G401.6 (cell line): Measurements from ENCODE around the gene DLL4.

Experiments
- FAIRE-seq: peaks from 2 replicates; lab custom pipeline; 2012; peaks lifted over from hg19 to GRCh38; lab: Jason Lieb, UNC

The DLL4 gene

GRCh38 chr15:40906991-40907802 lies 21.9 kb upstream of the DLL4 start:
- FAIRE-seq, result no peak

DNA sequence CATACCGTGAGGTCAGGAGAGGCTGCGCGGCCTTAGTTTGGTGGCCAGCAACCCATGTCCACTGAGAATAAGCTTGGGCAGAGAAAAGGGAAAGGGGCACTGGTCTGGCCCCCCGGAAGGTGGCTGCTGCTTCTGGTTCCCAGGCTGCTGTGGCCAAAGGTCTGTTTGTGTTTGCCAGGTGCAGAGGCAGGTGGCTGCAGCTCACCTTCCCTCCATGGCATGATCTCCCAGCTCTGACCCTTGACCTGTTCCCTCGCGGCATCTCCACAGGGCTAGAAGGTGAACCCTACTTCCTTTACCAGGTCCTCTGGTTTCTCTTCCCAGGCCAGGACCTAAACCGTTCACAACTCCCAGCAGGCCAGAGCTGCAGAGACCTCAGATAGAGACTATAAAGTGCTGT lies 21.0 kb upstream of the DLL4 start:
- FAIRE-seq, result no peak

- FAIRE-seq, result no peak
Measured at GRCh38 chr15:40909662-40910630, 19.2 kb upstream of the DLL4 start.

- no peak for FAIRE-seq
Measured at GRCh38 chr15:40911141-40911540, 18.0 kb upstream of the DLL4 start.

GRCh38 chr15:40911693-40912092 lies 17.4 kb upstream of the DLL4 start:
- FAIRE-seq, result no peak

GRCh38 chr15:40912478-40912877 lies 16.7 kb upstream of the DLL4 start:
- no peak for FAIRE-seq

DNA sequence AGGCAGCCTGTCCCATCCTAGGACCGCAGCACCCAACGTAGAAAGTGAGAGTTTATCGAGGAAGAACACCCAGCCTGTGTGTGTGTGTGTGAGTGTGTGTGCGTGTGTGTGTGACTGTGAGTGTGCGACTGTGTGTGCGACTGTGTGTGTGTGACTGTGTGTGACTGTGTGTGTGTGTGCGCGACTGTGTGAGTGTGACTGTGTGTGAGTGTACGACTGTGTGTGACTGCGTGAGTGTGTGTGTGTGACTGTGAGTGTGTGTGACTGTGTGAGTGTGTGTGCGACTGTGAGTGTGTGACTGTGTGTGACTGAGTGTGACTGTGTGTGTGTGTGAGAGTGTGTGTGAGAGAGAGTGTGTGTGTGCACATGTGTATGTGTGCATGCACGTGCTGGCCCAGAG lies 15.1 kb upstream of the DLL4 start:
- FAIRE-seq, result no peak

DNA sequence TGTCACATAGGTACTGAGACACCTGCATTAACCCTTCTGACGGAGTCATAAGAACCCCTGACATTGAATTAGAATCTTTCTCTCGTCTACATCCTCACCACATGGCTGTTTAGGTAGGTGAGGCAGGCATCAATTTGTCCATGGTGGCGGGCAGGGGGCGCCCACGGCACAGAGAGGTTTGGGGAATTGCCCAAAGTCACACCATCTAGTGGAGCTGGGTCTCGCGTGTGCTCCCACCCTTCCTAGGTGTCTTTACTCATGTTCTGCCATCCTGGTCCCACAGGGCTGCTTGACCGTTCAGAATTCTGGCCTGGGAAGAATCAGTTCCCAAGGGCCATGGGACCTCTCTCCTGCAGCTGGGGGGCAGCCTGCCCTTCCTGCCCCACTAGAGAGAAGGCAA lies 14.7 kb upstream of the DLL4 start:
- no peak for FAIRE-seq

DNA sequence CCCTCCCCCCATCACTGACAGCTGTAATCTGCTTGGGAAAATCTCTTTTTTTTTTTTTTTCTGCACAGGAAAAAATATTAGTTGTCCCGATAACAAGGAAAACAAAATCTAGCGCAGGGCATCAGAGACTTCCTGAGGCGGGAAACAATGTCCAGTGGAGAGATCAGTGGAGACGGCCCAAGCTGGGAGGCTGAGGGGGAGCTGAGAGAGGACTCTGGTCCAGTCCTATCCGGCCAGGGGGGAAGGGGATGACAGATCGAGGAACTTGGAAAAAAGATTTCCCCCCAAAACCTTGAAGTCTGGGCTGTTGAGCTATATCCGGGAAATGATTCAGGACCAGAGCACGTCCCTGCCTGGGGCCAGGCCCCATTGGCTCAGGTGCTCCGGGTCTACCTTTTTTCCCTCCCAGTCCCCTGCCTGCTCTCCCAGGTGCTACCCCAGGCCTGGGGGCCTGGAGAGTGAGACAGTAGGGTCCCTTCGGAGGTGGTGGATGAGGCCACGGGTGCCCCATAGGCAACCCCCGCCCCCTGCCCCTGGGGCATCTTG lies 14.0 kb upstream of the DLL4 start:
- FAIRE-seq, result no peak

DNA sequence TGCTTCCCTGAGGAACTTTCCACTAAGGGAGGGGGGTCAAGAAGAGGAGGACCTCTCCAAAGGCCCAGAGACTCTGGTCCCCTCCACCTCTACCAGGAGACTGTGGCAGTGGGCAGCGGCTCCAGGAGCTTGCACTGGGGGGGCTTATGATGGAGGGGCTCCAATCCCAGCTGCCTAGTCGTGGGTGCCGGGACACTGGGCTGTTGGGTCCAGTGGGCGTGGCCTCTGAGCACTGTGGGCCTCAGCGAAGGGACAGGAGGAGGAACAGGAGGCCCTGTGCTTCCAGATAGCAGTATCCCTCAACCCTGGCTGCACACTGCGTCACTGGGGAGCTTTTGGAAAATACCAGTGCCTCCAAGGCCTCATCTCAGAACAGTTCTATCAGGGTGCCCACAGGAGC lies 13.5 kb upstream of the DLL4 start:
- FAIRE-seq, result no peak

- FAIRE-seq, result no peak
Measured at GRCh38 chr15:40917585-40917984, 11.6 kb upstream of the DLL4 start.

DNA sequence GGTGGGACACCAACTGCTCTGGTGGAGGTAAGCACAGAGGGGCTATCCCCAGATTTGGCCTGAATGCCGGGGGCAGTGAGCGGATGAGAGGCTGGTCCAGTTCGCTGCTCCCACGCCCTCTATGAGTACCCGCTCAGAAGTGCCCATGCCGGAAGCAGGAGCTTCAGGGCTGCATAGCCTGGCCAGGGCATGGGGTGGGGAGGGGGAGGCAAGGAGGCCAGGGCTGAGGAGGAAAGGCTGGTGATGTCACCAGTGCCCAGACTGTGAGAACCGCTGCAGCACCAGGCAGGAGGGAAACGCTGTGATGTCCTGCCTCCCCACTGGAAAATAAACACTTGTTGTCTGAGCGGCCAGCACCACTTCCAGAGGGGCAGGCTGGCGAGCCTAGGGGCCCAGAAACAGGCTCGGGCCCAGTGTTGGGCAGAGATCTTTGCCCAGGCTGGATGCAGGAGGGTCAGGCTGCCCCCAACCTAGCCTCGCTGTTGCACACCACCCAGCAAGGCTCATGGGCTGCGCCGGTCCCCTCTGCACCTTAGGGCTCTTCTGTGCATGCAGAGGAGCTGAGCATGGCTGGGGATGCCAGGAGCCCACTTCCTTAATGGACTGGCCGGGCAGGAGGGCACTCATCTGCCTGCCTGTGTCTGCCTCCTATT lies 10.9 kb upstream of the DLL4 start:
- FAIRE-seq, result no peak

GRCh38 chr15:40918799-40919392 lies 10.2 kb upstream of the DLL4 start:
- FAIRE-seq, result no peak

DNA sequence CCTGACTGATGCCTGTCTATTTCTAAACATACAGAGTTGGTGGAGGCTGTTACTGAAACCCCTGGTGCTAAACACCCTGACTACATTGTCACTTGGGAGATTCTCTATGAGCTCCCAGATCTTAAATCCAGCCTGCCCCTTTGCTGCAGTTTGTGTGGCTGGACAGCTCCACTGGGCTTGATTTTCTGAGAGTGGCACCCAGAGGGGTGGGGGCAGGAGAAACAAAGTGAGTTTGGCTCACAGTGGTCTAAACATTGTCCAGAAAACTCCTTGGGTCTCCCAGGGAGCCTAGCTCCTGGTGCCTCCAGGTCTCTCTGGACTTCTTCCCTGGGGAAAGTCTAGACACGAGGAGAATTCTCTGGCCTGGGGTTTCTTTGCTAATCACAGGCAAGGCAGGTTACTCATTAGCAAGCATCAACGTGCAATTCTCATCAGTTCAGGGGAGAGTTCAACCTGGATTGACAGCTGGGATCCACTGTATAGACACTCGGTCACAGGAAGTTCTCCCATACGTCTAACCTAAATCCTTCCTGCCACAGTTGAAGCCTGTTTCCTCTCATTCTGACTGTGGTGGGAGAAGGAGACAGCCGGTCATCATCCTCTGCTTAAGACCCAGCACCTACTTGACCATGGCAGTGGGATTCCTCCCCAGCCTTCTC lies 7.1 kb upstream of the DLL4 start:
- FAIRE-seq, result no peak

DNA sequence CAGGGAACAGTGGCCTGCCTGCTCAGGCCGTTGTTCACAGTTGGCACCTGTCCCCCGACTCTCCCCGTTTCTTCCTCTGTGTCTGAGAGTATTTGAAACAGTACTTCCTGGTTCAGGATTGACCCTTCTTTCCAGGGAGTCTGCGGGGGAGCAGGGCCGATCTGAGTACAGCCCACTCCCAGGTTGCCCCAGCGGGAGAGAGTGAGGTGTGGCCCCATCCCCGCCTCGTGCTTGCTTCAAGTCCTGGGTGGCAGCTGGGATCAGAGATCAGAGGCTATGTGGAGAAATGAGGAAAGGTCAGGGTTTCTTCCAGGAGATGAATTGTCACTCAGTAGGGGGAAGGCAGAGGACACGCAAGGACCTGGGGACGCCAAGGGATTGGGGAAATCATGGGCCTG lies 6.5 kb upstream of the DLL4 start:
- FAIRE-seq, result no peak

GRCh38 chr15:40923551-40923950 lies 5.6 kb upstream of the DLL4 start:
- FAIRE-seq, result no peak

DNA sequence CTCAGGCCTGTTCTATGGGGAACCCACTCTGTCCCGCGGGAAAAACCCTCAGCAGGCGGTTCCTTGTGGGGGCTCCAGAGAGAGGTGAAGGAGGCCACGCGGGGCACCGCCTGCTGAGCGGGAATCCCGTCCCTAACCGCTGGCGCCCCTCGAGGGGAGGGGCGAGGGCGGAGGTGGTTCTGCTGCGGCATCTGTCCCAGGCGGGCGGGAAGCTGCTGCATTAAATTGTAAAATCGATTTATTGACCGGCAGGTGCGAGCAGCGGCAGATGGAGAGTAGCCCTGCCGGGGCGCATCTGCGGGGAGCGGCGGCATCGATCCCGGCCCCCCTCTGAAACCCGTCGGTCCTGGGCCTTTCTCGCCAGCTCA lies 3.7 kb upstream of the DLL4 start:
- no peak for FAIRE-seq

GRCh38 chr15:40925863-40926658 lies 3.1 kb upstream of the DLL4 start:
- no peak for FAIRE-seq

GRCh38 chr15:40926659-40927494 lies 2.3 kb upstream of the DLL4 start:
- no peak for FAIRE-seq

DNA sequence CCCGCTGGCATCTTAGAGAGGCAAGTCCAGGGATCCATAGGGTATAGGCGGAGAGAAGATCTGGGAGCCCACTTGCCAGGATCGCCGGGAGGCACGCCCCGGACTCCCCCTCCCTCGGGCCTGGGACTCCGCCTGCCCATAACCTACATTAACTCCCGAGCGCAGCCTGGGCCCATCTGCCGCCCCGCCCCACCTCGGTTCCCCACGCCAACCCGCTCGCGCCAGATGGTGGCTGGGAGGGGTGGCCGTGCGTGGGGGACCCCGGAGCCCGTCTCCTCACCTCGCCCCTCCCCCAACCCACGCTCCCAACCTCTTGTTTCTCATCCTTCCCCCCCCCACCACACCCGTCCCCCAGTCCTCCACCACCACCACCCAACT lies 1.7 kb upstream of the DLL4 start:
- FAIRE-seq, result no peak
